ENCODE data around the gene TRAK2.
"Not testable (repeated sequence)": the region's sequence is repeated elsewhere in the genome, so short reads cannot be mapped to it uniquely, and the experiment has no call there.

TRAK2 gene

DNA sequence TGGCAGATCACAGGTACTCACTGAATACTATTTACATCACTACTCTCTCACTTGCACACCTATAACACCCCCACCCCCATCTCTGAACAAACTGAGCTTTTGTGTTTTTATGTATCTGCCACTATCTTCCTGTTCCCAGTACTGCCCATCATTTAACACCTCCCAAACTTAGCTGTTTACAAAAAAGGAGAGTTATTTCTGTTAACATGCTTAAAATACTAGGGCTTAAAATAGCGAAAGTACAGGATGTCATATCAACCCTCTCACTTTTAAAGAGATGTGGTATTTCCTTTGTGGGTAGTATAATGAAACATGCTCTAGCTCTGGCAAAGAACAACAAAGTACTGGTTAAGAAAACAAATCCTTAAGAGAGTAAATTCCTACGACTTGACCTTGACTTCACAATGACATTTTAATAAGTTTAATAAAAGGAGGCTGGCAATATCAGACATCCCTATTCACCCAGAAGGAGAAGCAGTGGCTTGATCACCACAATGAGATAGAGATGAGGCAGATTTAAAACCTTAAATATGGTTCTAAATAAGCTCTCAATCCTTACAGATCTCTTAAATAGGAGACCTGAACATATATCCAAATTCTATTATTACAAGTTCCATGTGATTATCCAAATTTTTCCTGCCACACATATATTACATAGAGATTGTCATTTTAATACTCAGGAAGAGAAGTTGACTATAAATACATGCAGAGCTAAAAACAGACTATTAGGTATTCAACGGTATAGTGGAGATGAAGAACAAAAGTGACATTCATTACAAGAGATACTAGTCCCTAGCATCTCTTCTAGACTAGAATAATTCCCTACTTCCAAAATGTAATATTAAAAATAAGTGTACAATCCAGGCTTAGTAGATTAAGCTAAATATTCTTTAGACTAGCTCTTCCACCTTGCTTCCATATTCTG, 36.9 kb downstream of the TRAK2 start:
- DNase-seq (ENCODE audit: low spot score): peak; percentile 60

DNA sequence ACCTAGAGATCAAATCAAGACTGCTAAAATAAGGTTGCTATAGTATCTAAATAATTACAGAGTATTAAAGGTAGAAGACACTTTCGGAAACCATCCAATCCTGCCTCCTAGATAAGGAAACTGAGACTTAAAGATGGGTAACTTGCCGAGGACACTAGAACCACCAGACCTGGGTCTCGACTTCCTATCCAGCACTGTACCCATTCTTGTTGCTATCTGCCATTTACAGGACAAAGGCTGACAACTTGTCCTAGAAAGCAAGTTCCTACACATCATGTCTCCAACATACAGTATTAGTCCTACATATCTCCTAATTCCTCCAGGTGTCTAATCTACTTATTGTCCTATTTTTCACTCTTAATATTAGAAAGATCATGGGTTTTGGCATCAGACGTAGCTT, 37.7 kb downstream of the TRAK2 start:
- no peak for DNase-seq (ENCODE audit: low spot score)

DNA sequence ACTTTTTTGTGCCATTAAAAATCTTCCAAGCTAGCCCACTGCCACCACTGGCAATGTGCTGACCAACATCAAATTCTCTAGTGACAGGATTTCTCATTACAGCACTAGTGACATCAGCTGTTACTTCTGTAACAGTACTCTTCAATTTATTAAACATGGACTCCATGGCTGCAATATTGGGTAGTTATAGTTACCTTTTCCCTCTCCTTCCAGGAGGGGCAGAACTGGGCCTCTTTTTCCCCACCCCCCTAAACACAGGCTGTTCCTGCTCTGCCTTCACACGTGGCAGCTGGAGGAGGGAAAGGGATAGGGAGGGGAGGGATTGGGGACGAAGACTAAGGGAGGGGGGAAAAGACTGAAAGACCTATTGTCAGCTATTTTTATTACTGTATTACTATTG, 38.1 kb downstream of the TRAK2 start:
- DNase-seq (ENCODE audit: low spot score): no peak

DNA sequence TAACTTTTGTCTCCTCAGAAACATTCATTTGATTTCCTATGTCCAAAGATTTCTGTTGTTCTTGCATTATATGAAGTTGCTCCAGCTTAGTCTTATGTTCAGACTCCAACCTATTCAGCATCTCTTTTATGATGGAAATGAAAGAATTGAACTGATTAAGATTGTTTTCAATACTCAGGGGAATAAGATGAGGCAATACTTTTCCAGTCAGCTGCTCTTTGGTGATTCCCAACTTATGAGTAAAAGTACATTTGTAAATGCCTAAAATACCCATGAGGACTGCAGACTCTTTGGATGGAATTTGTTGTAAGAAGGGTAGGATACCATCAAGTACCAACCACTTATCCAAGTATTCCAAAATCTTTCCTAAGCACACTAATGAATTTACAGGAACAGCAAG, 39.8 kb downstream of the TRAK2 start:
- no peak for DNase-seq (ENCODE audit: low spot score)

GRCh38 chr2:201408931-201409330, 42.3 kb downstream of the TRAK2 start:
- DNase-seq (ENCODE audit: low spot score): no peak

GRCh38 chr2:201407265-201407664, 44.0 kb downstream of the TRAK2 start:
- no peak for DNase-seq (ENCODE audit: low spot score)

- peak; percentile 41 for DNase-seq (ENCODE audit: low spot score)
Measured at GRCh38 chr2:201406077-201406662, 45.1 kb downstream of the TRAK2 start.

GRCh38 chr2:201404699-201405280, 46.5 kb downstream of the TRAK2 start:
- DNase-seq (ENCODE audit: low spot score): peak; percentile 17

GRCh38 chr2:201403880-201404279, 47.4 kb downstream of the TRAK2 start:
- DNase-seq (ENCODE audit: low spot score): no peak

DNA sequence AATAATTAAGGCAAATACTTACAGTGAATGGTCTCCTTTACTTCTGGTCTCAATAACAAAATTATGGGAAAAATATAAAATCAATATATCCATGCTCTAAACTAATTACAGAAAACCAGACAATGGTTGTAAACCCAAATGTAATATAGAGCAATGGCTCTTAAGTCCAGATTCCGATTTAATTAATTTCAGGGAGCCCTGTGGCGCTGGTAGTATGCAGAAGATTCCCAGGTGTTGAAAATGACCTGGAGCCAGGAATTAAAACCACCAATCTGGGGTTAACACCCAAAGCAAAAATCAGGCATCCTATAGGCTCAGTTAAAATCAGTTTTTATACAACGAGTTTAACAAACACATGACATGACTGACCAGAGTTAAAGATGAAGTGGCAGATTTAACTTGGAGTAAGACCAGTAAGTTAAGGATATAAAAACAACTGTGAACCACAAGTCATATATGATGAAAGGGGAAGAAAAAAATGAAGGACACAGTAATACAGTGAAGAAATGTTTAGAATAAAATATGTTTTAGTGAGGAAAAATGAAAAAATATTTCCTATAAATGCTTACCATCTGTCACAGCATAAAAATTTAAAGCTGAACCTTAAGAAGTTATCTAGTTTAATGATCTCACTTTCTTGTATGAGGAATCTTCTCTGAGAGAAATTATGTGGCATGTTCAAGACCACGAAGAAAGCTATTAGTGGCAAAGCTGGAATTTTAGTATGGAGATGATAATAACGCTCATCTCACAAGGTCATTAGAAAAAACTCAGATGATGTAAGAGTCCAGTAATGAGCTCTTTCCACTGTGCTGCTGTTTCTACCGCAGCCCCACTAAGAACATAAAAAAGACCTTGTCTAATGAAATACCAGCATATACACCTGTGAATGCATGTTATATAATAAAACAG, 48.4 kb downstream of the TRAK2 start:
- DNase-seq (ENCODE audit: low spot score): no peak

DNA sequence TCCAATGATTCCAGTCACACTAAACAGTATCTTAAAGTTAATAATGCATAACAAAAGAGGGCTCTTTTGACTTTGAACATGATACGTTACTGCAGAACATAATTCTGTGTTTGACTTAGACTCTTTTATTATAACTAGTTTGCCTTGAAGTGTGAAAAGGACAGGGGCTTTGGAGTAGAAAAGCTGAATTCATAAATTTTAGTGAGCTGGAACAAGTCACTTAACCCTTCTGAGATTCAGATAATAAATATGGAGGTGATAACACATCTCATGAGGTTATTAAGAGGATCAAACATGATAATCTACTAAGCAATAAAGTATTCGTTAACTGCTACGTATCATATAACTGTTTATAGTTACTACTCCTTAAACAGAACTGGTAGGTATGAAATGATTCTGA, 49.4 kb downstream of the TRAK2 start:
- no peak for DNase-seq (ENCODE audit: low spot score)

- no peak for DNase-seq (ENCODE audit: low spot score)
Measured at GRCh38 chr2:201396595-201396994, 54.7 kb downstream of the TRAK2 start.

DNA sequence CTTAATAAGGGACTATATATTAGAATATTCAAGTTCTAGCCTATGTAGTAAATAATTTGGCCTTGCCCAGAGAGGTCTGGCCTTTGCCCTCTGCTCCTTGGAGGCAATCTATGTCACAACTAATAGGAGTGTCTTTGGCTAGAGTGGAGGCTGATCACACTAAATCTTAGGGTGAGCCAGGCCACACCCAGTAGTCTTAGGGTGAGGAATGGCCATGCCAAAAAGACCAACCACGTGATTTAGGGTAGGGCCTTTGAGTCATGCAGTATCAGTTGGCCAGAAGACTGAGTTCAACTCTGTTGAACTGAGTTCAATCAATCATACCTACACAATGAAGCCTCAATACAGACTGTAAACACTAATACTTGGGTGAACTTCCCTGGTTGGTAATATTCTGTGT, 68.1 kb downstream of the TRAK2 start:
- DNase-seq (ENCODE audit: low spot score): no peak

DNA sequence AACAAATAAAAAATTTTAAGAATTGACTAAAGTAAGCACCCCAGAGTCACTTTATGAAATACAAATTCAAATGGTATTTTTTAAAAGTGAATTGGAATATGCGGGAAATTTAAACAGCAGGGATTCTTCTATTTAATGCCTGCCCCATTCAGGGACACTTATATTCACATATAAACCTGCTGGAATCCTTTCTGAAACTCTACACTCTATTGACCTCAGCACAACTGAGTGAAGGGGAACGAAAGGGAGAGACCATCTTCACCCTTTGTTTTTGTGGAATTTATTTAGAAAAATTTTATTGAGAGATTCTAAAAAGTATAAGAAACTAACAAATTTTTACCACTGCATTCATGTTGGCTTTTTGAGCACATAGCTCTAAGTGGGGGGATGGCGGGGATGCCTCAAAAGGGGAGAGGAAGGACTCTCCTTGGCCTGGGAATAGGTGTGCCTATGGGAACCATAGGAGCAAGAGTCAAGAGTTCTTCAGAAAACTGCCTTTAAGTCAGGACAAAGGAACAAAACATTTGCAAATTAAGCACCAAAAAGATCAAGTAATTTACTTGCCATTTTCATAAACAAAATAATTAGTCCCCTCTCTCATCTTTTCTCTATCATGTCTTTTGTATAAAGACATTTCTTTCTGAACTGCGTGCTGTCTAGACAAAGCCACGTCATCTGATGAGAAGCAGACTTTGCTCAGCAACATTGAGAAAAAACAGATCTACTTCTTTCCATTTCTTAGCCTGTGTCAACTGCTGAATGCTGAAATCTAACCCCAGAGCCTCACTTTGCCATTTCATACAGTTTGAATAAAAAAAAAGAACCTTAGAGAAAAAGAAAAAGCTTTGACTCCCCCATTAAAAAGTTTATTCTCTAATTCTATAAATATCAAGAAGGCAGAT, 72.5 kb downstream of the TRAK2 start:
- DNase-seq (ENCODE audit: low spot score): no peak

DNA sequence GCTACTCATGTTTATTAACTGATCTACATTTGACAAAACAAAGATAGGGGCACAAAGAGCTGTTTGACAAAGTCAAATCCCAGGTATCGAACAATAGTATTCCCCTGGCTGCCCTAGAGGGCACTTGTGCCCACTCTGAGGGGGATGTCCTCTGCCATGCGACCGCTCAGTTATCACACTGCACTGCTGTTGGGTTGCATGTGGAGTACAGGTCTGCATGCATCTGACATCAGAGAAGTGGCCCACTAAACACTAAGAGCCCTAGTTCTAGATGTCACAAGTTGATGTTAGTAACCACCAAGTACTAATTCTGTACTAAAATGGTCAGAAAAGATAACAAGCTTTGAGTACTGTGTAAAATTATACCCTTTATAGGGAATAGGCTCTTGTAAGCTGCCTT, 74.0 kb downstream of the TRAK2 start:
- no peak for DNase-seq (ENCODE audit: low spot score)

GRCh38 chr2:201369775-201370174, 81.5 kb downstream of the TRAK2 start:
- DNase-seq (ENCODE audit: low spot score): no peak

GRCh38 chr2:201369318-201369717, 81.9 kb downstream of the TRAK2 start:
- DNase-seq (ENCODE audit: low spot score): not testable (repeated sequence)

- no peak for DNase-seq (ENCODE audit: low spot score)
Measured at GRCh38 chr2:201366146-201366545, 85.1 kb downstream of the TRAK2 start.

DNA sequence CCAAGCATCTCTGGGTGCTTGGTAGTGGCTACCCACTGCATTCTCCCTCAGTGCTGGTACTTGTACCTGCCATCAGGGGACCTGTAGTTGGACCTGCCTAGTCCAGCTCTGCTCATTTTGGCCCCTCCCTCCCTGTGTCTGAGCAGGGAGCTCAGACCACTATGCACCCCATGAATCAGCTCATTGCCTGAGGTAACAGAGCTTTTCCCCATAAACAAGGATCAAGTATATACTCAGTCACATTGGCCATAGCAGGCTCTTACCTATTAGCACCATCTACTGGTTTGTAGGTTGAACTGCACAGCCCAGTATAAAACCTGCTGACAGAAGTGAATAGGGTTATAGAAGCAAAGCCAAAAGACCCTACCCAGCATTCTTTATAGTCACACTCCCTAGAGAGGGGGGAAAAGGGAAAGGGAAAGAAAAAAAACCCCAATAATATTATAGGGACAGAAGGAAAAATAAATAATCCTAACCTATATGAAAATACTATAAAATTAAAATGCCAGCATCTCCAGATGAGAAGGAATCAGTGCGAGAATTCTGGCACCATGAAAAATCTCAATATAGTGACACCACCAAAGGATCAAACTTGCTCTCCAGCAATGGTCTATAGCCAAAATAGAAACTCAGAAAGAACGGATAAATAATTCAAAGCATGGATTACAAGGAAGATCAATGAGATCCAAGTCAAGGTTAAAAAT, 87.2 kb downstream of the TRAK2 start:
- peak; percentile 66 for DNase-seq (ENCODE audit: low spot score)

- DNase-seq (ENCODE audit: low spot score): no peak
Measured at GRCh38 chr2:201362396-201362795, 88.9 kb downstream of the TRAK2 start.

Measured in activated CD4-positive, alpha-beta T cell treated with anti-CD3 and anti-CD28 coated beads, Interleukin-2, Interleukin-4, amounts not matched to agents 100 ng/mL and 50 ng/mL, durations not matched to agents 16 hours and 8 hours (primary cell).